Suprapubic skin (tissue), 4 donors: ENCODE results near the gene UNC13B. TPM values are rescaled to one million over a fixed set of nuclear protein-coding genes. Genes with fewer than 3 reads are reported as not detected.
A peak's percentile ranks its signal among the peaks of the same experiment; 100 is the strongest.
"Not testable (repeated sequence)": the region's sequence is repeated elsewhere in the genome, so short reads cannot be mapped to it uniquely, and the experiment has no call there.

Source experiments
- DNase-seq, 2 donors: peaks; one replicate each; pipeline ENCODE4 v3.0.0-alpha.2; 2019; ENCODE audit warnings: low spot score in 2 of 2
- H3K27ac ChIP-seq: fragments of 200-600 bp; sonication (generic); one replicate; pipeline ENCODE4 v1.5.1; 2019
- H3K27me3 ChIP-seq: fragments of 200-600 bp; sonication (generic); one replicate; pipeline ENCODE4 v1.5.1; 2019
- H3K36me3 ChIP-seq: fragments of 200-600 bp; sonication (generic); one replicate; pipeline ENCODE4 v1.5.1; 2019
- H3K4me1 ChIP-seq: fragments of 200-600 bp; sonication (generic); one replicate; pipeline ENCODE4 v1.5.1; 2019
- H3K4me3 ChIP-seq: fragments of 200-600 bp; sonication (generic); one replicate; pipeline ENCODE4 v1.5.1; 2019; ENCODE audit warnings: mild to moderate bottlenecking
- H3K9me3 ChIP-seq: fragments of 200-600 bp; sonication (generic); one replicate; pipeline ENCODE4 v1.5.1; 2019
- EP300 ChIP-seq: sonication (generic); formaldehyde crosslinking; IDR thresholded peaks from one replicate; pipeline ENCODE4 v1.6.1; 2017; ENCODE audit warnings: antibody characterized with exemption
- POLR2A ChIP-seq, 2 donors: fragments of 450-650 bp; IDR thresholded peaks; one replicate each; pipeline ENCODE4 v1.6.1; 2017; ENCODE audit warnings: antibody characterized with exemption in 2 of 2, mild to moderate bottlenecking in 2 of 2, moderate library complexity in 2 of 2
- POLR2AphosphoS5 ChIP-seq, 3 donors: sonication (generic); formaldehyde crosslinking; IDR thresholded peaks; one replicate each; pipeline ENCODE4 v1.6.1; 2017; ENCODE audit warnings: antibody characterized with exemption in 3 of 3
- WGBS: methylation state at CpG from one replicate; pipeline ENCODE4 v1.1.5; 2018; 5-methylcytosine and 5-hydroxymethylcytosine counted together
- total RNA-seq, 4 donors: library from RNA; depleted of rRNA; stranded (reverse); fragments of >200 nt; gene quantifications; one replicate each; pipeline ENCODE4 v1.1.0, GENCODE V29; 2016
- TF ChIP-seq, protein P1 (sequence below), 2 donors: fragments of 200-600 bp in 1 of 2; fragments of 450-650 bp in 1 of 2; sonication (generic) in 1 of 2; IDR thresholded peaks; one replicate each; pipeline ENCODE4 v1.5.1; 2016 to 2019; ENCODE audit warnings: antibody characterized with exemption in 2 of 2, mild to moderate bottlenecking in 1 of 2, moderate library complexity in 1 of 2

The UNC13B gene
- total RNA-seq, 4 donors from 2014 or later, result 27.8 to 43.2 (median 30.6) TPM

DNA sequence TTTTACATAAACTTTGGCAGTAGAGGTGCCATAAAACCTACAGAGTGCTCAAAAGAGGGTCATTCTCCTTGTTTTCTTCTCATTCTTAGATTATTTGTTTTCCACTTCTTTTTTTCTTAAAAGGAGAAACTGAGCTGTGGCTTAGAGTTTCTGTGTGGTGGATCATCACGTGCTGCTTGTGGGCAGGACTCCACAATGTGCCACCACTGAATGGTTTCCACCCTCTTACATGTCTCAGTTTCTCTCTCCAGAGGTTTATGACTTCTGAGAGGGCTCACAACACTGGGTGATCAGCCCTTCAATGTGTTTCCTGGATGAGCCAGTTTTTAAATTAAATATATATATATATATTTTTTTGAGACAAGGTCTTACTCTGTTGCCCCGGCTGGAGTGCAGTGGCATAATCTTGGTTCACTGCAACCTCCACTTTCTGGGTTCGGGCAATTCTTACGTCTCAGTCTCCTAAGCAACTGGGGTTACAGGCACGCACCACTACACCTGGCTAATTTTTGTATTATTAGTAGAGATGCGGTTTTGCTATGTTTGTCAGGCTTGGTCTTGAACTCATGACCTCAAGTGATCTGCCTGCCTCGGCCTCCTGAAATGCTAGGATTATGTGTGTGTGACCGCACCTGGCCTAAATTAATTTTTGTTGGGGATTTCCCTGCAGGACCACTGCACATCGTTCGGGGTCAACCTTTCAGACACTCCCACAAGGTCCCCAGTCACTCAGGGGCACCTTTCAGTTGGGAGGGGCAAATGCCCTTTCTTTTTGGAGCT, 3.1 kb upstream of the UNC13B start:
- H3K36me3 ChIP-seq, result no peaks in the 10 kb centered on the region

DNA sequence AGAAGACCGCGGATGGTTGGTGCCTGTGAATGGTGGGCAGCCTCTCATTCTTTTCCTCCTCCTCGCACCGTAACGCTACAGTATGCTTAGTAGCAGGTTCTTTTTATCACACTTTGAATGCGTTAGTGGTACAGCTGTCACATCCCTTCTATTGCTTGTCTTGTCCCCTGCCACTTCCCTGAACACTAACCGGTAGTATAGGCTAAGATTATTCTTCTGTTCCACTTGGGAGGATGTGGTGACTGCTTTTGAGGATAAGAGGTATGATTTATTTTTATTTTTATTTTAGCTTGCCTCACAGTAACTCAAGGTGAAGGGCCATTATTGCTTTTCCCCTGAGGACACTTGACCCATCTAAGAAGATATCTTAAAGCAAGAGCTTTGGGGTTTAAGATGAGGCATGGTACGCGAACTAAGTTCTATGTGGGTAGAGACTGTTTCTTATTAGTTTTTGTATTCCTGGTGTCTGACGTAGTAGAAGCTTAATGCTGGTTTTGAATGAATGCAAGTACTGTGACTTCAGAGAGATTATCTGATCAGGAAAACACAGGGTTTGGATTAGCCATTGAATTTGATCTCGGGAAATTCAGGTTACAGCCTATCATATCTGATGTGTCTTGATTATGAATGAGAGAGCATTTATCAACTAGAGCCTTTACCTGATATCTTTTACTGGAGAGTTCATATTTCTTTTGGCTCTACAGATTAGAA, 951 bp downstream of the UNC13B start:
- no peak for DNase-seq
- H3K36me3 ChIP-seq, result no peaks in the 10 kb centered on the region
- 23% methylated on average over 11 of the region's 11 CpGs for WGBS
- peaks cover 19% of the 10 kb centered on the region for H3K4me1 ChIP-seq
- peak overlapping the region; percentile 81 for H3K4me3 ChIP-seq
- peak overlapping the region; percentile 93 for H3K27ac ChIP-seq
- TF ChIP-seq POLR2A (IDR thresholded peaks at IDR 0.05) (no peak), EP300 (no peak), POLR2AphosphoS5 (IDR thresholded peaks at IDR 0.05) (no peak)
- TF ChIP-seq, protein P1, sequence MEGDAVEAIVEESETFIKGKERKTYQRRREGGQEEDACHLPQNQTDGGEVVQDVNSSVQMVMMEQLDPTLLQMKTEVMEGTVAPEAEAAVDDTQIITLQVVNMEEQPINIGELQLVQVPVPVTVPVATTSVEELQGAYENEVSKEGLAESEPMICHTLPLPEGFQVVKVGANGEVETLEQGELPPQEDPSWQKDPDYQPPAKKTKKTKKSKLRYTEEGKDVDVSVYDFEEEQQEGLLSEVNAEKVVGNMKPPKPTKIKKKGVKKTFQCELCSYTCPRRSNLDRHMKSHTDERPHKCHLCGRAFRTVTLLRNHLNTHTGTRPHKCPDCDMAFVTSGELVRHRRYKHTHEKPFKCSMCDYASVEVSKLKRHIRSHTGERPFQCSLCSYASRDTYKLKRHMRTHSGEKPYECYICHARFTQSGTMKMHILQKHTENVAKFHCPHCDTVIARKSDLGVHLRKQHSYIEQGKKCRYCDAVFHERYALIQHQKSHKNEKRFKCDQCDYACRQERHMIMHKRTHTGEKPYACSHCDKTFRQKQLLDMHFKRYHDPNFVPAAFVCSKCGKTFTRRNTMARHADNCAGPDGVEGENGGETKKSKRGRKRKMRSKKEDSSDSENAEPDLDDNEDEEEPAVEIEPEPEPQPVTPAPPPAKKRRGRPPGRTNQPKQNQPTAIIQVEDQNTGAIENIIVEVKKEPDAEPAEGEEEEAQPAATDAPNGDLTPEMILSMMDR (IDR thresholded peaks at IDR 0.05), result no peak
- H3K9me3 ChIP-seq, result no peaks in the 10 kb centered on the region
- no peaks in the 10 kb centered on the region for H3K27me3 ChIP-seq

More for the DNA sequence above, 3.1 kb upstream of the UNC13B start:
- DNase-seq, result no peak
- 89% methylated on average over 10 of the region's 10 CpGs for WGBS
- TF ChIP-seq POLR2AphosphoS5 (IDR thresholded peaks at IDR 0.05) (no peak), POLR2A (IDR thresholded peaks at IDR 0.05) (no peak), EP300 (no peak)
- TF ChIP-seq, protein P1 (IDR thresholded peaks at IDR 0.05), result no peak
- Histone ChIP-seq H3K27me3 (no peaks in the 10 kb centered on the region), H3K27ac (no peak overlapping the region), H3K4me3 (no peak overlapping the region), H3K4me1 (peaks cover 19% of the 10 kb centered on the region), H3K9me3 (no peaks in the 10 kb centered on the region)

DNA sequence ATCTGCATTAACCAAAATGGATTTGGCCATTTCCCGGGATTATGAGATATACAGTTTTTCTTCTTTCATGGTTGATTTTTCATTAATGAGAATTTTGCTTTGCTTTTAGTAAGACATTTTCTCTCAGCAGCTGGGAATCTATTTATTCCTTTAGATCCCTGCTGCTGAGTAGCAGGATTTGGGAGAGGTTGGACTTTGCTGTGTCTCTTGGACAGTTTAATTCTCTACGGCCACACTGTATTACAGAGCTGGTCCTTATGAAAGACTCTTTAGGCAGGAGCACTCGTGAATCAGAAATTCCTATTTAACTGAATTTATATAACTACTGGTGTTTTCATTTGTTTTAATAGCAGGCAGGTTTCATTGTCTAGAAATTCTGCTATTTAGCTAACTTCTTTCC, 1.6 kb downstream of the UNC13B start:
- no peak overlapping the region for H3K27ac ChIP-seq
- H3K4me3 ChIP-seq, result no peak overlapping the region

DNA sequence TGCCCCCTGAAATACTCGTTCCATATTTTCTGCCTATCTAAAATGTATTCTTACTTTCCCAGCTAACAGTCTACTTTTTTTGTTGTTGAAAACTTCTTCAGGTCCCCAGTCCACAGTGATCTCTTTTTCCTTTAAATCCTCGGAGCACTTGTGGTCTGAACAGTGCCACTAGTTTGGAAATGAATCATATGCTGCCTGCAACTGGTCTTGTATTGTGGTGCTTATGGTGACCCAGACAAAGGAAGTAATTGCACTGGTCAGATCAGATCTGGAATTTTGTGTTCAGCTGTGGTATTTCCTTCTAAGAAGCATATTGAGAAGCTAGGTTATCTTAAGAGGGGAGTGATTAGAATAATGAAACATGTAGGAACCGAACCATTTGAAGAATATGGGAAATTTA, 2.9 kb downstream of the UNC13B start:
- no peak for TF ChIP-seq EP300
- Histone ChIP-seq H3K27me3 (no peaks in the 10 kb centered on the region), H3K27ac (no peak overlapping the region), H3K9me3 (no peaks in the 10 kb centered on the region), H3K4me1 (peaks cover 19% of the 10 kb centered on the region), H3K4me3 (no peak overlapping the region), H3K36me3 (no peaks in the 10 kb centered on the region)
- DNase-seq, result no peak
- WGBS, result 80% methylated on average over 3 of the region's 3 CpGs

More for the DNA sequence above, 1.6 kb downstream of the UNC13B start:
- no peak for TF ChIP-seq POLR2AphosphoS5 (IDR thresholded peaks at IDR 0.05)
- TF ChIP-seq EP300, result no peak
- TF ChIP-seq POLR2A (IDR thresholded peaks at IDR 0.05), result no peak
- TF ChIP-seq, protein P1 (IDR thresholded peaks at IDR 0.05), result no peak
- peaks cover 19% of the 10 kb centered on the region for H3K4me1 ChIP-seq
- H3K9me3 ChIP-seq, result no peaks in the 10 kb centered on the region
- WGBS, result 75% methylated on average over 3 of the region's 3 CpGs
- no peaks in the 10 kb centered on the region for H3K27me3 ChIP-seq
- DNase-seq, result no peak
- H3K36me3 ChIP-seq, result no peaks in the 10 kb centered on the region

DNA sequence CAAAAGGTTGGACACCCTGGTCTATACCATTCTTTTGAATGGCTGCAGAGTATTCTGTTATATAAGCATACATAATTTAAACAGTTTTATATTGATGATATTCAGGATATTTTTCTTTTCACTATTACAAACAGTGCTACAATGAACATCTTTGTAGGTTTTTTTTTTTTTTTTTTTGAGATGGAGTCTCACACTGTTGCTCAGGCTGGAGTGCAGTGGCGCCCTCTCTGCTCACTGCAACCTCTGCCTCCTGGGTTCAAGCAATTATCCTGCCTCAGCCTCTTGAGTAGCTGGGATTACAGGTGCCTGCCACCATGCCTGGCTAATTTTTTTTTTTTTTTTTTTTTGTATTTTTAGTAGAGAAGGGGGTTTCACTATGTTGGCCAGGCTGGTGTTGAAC, 5.6 kb downstream of the UNC13B start:
- not testable (repeated sequence) for H3K36me3 ChIP-seq, H3K9me3 ChIP-seq, H3K27ac ChIP-seq, DNase-seq, H3K4me3 ChIP-seq, H3K27me3 ChIP-seq
- 95% methylated on average over 1 of the region's 1 CpG for WGBS
- H3K4me1 ChIP-seq, result peaks cover 11% of the 10 kb centered on the region

DNA sequence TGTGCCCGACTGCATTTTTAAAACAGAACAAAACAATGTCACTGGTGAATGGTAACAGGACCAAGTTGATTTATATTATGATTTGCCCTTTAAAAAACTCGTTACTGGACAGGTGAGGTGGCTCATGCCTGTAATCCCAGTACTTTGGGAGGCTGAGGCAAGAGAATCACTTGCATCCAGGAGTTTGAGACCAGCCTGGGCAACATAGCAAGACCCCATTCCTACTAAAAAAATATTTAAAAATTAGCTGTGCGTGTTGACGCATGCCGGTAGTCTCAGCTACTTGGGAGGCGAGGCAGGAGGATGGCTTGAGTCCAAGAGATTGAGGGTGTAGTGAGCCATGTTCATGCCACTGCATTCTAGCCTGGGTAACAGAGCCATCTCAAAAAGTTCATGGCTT, 7.2 kb downstream of the UNC13B start:
- Histone ChIP-seq H3K27ac (no peak overlapping the region), H3K27me3 (no peaks in the 10 kb centered on the region), H3K4me1 (no peaks in the 10 kb centered on the region), H3K36me3 (no peaks in the 10 kb centered on the region), H3K9me3 (no peaks in the 10 kb centered on the region), H3K4me3 (no peak overlapping the region)
- TF ChIP-seq, protein P1 (IDR thresholded peaks at IDR 0.05), result no peak
- TF ChIP-seq EP300 (no peak), POLR2AphosphoS5 (IDR thresholded peaks at IDR 0.05) (no peak), POLR2A (IDR thresholded peaks at IDR 0.05) (no peak)
- no peak for DNase-seq
- WGBS, result 82% methylated on average over 6 of the region's 6 CpGs
